NCI-H226 (cell line): ENCODE data around the gene ATP5PO.
"Not testable (repeated sequence)": the region's sequence is repeated elsewhere in the genome, so short reads cannot be mapped to it uniquely, and the experiment has no call there.

Experiments used
- DNase-seq: peaks from one replicate; pipeline ENCODE4 v3.0.0-alpha.2; 2015

The ATP5PO gene

DNA sequence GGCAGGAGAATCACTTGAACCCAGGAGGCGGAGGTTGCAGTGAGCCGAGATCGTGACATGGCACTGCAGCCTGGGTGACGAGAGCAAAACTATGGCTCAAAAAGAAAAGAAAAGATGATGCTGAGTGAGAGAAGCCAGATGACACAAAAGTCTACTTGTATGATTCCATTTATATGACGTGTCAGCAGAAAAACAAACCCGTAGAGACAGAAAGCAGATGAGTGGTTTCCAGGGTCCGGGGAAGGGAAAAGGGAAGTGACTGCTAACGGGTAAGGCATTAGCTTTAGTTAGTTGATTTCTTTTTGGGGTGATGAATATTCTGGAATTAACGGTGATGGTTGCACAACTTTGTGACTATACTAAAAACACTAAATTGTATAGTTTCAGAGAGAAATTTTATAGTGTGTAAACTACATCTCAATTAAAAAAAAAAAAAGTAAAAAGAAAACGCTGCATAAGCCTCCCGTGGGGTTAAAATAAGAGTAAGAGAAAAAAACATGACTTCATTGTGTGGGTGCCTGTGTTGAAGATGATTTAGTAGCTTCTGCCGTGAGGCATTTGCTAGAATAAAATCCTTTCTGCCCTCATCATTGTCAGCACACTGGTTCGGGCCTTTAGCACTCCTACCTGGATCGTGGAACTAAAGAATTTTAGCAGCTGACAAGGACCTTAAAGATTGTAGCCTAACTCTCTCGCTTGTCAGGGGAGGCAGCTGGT lies 24.7 kb upstream of the ATP5PO start:
- DNase-seq: no peak

- DNase-seq: no peak
Measured at GRCh38 chr21:33939226-33939625, 23.6 kb upstream of the ATP5PO start.

- DNase-seq: no peak
Measured at GRCh38 chr21:33938381-33938780, 22.8 kb upstream of the ATP5PO start.

GRCh38 chr21:33937931-33938339 lies 22.3 kb upstream of the ATP5PO start:
- DNase-seq: no peak

GRCh38 chr21:33937146-33937545 lies 21.5 kb upstream of the ATP5PO start:
- DNase-seq: no peak

GRCh38 chr21:33936301-33937038 lies 20.9 kb upstream of the ATP5PO start:
- no peak for DNase-seq

DNA sequence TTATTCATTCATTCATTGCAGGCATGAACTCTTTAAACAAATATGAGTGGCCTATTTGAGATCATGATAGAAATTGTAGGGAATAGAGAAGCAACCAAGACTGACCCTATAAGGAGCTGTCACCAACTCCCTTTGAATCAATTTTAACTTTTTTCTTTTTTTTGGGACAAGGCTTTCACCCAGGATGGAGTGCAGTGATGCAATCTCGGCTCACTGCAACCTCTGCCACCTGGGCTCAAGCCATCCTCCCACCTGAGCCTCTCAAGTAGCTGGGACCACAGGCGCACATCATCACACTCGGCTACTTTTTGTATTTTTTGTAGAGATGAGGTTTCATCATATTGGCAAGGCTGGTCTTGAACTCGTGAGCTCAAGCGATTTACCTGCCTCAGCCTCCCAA lies 17.1 kb upstream of the ATP5PO start:
- no peak for DNase-seq

- DNase-seq: no peak
Measured at GRCh38 chr21:33931799-33932390, 16.3 kb upstream of the ATP5PO start.

- DNase-seq: not testable (repeated sequence)
Measured at GRCh38 chr21:33931052-33931798, 15.6 kb upstream of the ATP5PO start.

GRCh38 chr21:33926248-33926647 lies 10.6 kb upstream of the ATP5PO start:
- not testable (repeated sequence) for DNase-seq

DNA sequence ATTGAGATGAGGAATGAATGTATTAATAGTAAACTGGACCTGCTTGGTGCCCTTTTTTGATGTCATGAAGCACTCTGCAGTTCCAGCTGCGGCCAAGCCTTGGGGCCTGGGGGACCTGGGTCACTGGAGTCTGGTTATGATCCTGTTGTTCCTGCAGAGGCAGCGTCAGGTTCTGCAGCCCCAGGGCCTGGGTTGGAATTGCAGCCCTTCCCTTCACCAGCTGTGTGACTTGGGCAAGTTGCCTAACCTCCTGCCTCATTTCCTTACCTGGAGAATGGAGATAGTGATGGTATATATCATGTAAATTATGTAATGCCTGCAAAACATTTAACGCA lies 9.1 kb upstream of the ATP5PO start:
- peak; percentile 11 for DNase-seq

DNA sequence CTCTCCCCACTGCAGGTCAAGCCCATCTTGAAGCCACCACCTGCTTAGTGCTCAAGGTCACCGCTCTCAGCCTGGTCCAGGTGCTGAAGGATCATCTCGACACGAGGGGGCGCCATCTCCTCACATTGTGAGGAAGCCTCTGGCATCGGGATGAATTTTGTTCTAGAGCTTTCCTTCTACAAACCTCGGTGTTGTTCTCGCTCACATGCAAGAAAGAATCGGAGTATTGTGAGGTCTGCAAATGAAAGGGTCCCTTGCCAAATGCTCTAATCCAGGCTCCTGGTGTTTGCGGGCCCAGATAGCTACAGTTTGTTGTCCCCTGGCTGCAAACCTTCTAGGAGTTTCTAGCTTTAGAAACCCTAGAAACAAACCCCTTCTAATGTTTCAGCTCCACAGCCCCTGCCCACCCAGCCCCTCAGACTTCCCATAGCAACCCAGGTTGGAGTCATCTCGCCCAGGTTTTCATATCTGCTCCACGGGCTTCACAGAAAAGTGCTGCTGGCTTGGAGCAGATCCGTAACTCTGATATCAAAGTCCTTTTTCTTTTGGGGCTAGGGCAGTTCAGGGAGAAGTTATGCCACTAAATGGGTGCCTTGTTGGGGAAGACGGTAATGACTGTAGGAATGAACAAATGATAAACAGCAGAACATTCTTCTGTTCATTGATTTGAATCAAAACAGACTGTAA lies 8.6 kb upstream of the ATP5PO start:
- peak; percentile 57 for DNase-seq

DNA sequence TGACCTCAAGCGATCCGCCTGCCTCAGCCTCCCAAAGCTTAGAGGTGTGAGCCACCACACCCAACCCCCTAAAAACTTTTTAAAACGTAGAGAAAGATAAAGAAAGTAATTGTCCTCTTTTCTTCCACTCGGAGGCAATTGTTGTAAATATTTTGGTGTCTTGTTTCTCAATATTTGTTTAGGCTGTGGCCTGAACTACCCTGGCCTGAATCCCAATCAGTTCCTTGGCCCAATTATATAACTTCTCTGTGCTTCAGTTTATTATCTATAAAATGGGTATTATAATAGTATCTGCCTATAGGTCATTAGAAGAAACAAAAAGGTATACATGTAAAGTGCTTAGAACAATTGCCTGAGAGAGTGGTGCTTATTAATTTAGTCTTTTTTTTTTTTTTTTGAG lies 1.8 kb upstream of the ATP5PO start:
- DNase-seq: no peak

GRCh38 chr21:33916200-33916567 lies 580 bp upstream of the ATP5PO start:
- DNase-seq: no peak

- no peak for DNase-seq
Measured at GRCh38 chr21:33914188-33914587, 1.4 kb downstream of the ATP5PO start.

DNA sequence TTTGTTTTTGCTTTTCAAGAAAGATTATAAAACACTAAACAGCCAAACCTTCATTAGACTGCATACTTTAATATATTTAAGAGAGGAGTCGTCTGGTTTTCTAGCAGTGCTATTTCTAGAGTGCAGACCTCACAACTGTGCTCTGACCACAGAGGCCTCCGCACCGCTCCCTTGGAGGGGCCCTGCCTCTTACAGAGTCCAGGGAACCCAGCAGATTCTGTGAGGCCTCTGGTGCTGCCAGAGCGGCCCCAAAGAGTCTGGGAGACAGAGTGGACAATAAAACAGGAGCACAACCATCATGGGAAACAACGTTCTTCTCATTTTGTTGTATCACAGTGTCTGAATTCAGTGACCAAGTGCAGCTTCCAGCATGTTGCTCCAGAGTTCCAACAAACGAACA lies 5.8 kb downstream of the ATP5PO start:
- no peak for DNase-seq

DNA sequence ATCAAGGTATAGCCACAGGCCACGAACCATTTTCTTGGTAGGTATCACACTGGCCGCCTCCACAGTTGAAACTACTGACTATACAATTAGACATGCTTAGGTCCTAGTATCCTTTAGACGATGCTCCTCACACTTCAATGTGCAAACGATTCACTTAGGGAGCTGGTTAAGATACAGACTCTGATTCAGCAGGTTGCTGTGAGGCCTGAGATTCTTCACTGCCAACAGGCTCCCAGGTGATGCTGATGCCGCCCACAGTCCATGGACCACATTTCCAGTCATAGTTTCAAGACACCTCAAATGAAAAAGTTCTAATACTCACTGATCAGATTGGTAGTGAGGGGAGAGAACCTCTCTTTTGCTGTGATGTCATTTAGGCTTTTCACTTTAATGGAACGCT lies 6.8 kb downstream of the ATP5PO start:
- no peak for DNase-seq

DNA sequence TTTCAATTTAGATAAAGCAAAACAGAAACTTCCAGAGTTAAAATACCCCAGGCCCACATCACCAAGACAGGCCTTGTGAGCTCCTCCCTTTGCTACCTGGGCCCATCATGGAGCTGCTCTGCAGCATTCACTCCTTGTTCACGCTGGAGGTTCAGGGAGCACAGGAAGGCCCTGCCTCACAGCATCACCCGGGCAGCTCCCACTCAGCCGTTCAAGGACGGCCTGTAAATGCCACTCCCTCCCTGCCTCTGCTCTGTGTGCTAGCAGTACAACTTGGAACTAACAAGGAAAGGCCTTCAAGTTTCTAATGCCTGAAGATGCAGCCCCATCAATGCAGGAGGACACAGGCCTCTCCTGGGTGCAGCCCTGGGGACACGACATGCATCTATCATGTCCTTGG lies 11.6 kb downstream of the ATP5PO start:
- no peak for DNase-seq

DNA sequence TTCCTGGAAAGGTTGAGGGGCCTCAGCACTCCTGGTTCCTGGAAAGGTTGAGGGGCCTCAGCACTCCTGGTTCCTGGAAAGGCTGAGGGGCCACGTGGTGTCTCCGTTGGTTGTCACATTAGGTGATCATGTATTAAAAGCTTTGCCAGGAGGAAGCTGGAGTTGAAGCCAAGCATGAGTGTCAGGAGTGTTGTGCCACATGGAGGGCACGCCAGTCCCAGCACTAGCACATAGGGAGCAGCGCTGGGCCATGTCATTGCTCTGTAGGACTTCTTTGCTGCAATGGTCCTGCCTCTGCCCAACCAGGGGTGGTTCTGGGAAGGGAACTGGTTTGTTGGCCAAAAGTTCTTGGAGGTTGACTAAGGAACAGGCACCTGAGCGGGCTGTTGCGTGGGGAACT lies 13.3 kb downstream of the ATP5PO start:
- DNase-seq: no peak

DNA sequence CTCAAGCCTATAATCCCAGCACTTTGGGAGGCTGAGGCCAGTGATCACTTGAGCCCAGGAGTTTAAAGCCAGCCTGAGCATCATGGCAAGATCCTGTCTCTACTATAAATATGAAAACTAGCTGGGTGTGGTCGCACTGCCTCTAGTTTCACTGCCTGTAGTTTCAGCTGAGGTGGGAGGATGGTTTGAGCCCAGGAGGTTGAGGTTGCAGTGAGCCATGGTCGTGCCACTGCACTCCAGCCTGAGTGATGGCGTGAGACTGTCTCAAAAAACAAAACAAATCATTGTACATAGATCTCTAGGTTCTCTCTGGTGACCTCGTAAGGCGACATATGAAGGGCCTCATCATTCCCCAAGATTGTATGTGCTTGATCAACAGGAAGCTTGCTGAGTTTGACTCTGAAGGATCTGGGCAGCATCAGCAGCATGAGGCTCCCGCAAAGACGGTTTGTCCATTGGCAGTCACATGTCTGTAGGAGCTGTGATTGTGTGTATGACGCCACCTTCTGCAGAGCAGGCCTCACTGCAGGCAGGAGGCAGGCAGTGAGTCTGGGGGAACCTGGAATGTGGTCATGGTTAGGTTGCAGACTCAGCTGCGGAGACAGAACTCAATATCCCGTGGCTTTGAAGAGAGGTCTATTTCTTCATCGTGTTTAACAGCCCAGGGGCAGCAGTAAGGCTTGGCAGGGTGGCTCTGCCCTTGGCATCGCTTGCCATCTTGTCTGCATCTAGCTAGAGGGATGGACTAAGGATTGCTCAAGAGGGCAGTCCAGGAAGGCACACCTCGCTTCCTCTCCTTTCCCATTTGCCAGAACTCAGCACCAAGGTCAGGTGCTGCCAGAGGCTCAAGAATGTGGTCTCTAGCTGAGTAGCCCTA lies 14.0 kb downstream of the ATP5PO start:
- DNase-seq: peak; percentile 9

- no peak for DNase-seq
Measured at GRCh38 chr21:33899199-33899598, 16.4 kb downstream of the ATP5PO start.

DNA sequence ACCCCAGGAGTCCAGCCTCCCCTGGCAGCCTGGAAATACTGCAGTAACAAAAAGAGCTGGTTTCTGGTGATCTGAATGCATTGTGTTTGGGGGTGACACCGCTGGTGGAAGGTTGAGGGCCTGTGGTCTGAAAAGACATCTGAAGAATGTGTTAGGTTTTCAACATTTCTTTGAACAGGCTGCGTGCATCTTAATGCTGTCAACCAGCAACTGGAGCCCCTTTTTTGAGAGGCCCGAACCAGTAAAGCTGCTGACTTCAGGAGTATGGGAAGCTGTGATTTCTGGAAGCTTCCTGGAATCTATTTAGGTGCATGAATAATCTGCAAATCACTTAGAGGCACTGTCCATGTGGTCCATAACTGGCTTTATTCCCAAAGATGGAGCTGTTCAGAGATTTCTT lies 17.0 kb downstream of the ATP5PO start:
- no peak for DNase-seq
